Loucy (cell line): ENCODE data around the gene IL12RB2.

Experiments used
- CTCF ChIP-seq: fragments of 200-600 bp; sonication (generic); conservative IDR thresholded peaks from 2 replicates; pipeline ENCODE4 v1.5.1; 2014; ENCODE audit warnings: mild to moderate bottlenecking, antibody characterized with exemption, low read length
- EZH2phosphoT487 ChIP-seq: fragments of 200-600 bp; IDR thresholded peaks from 2 replicates; pipeline ENCODE4 v1.6.1; 2018; ENCODE audit warnings: antibody characterized with exemption, mild to moderate bottlenecking, moderate library complexity, borderline replicate concordance

GRCh38 chr1:67336783-67337182 is 29.1 kb downstream of the IL12RB2 start:
- no peak for TF ChIP-seq CTCF
- TF ChIP-seq EZH2phosphoT487, result no peak
